Heart left ventricle (tissue), 16 donors: ENCODE results near the gene UMODL1. TPM values are rescaled to one million over a fixed set of nuclear protein-coding genes. Genes with fewer than 3 reads are reported as not detected.

Source experiments
- ATAC-seq, 4 donors: fragments of 200-7000 bp; cut with Tn5 transposase; one replicate each; pipeline ENCODE4 v1.9.1; 2020 to 2022; ENCODE audit warnings: moderate library complexity in 4 of 4, mild to moderate bottlenecking in 3 of 4, moderate number of reproducible peaks in 1 of 4
- DNase-seq, 5 donors: peaks; one replicate each; pipeline ENCODE4 v3.0.0-alpha.2; 2020
- H3K27ac ChIP-seq, 12 donors: fragments of 200-600 bp; sonication (generic) in 4 of 12; one replicate each; pipeline versions ENCODE4 v1.5.0 to v1.8.0; 2016 to 2022; ENCODE audit warnings: mild to moderate bottlenecking in 2 of 12
- H3K27me3 ChIP-seq, 9 donors: fragments of 200-600 bp; sonication (generic) in 2 of 9; one replicate each; pipeline versions ENCODE4 v1.5.1 to v1.8.0; 2016 to 2022; ENCODE audit warnings: mild to moderate bottlenecking in 3 of 9
- H3K36me3 ChIP-seq, 9 donors: fragments of 200-600 bp; sonication (generic) in 2 of 9; one replicate each; pipeline versions ENCODE4 v1.5.0 to v1.8.0; 2018 to 2022; ENCODE audit warnings: mild to moderate bottlenecking in 2 of 9
- H3K4me1 ChIP-seq, 12 donors: fragments of 200-600 bp; sonication (generic) in 4 of 12; one replicate each; pipeline versions ENCODE4 v1.5.0 to v1.8.0; 2016 to 2022; ENCODE audit warnings: mild to moderate bottlenecking in 3 of 12
- H3K4me3 ChIP-seq, 12 donors: fragments of 200-600 bp; sonication (generic) in 4 of 12; one replicate each; pipeline versions ENCODE4 v1.5.0 to v1.8.0; 2017 to 2022; ENCODE audit warnings: mild to moderate bottlenecking in 9 of 12, moderate library complexity in 4 of 12
- H3K9me3 ChIP-seq, 12 donors: fragments of 200-600 bp; sonication (generic) in 4 of 12; one replicate each; pipeline versions ENCODE4 v1.5.0 to v1.8.0; 2016 to 2022; ENCODE audit warnings: mild to moderate bottlenecking in 1 of 12
- POLR2A ChIP-seq, 2 donors: fragments of 450-650 bp; IDR thresholded peaks; one replicate each; pipeline ENCODE4 v1.6.1; 2017; ENCODE audit warnings: antibody characterized with exemption in 2 of 2, mild to moderate bottlenecking in 2 of 2, moderate library complexity in 2 of 2
- WGBS, 4 donors: extraction: QIAGEN DNeasy Blood & Tissue Kit in 2 of 4; methylation state at CpG; one replicate each; pipeline versions ENCODE4 v1.1.5 to v1.1.7; 2013 to 2018; 5-methylcytosine and 5-hydroxymethylcytosine counted together
- intact Hi-C, 10 donors: fragments of 100-400 bp; cut with DNase I; formaldehyde crosslinking; loops; one replicate each; pipeline versions ENCODE4 v1.11.1 to v1.14.2; 2022
- polyA plus RNA-seq, 2 donors: library from polyadenylated mRNA; stranded (reverse); fragments of 200-250 nt; gene quantifications; one replicate each; pipeline ENCODE4 v1.2.3, GENCODE V29; 2013
- total RNA-seq, 9 donors: library from RNA; depleted of rRNA in 2 of 9; stranded (reverse); fragments of >200 nt in 2 of 9; fragmentation: NEBNext Ultra II Directional in 3 of 9; extraction: Animal tissue kit (Norgen Biotek cat#: 25700) in 3 of 9; gene quantifications; one replicate each; pipeline versions ENCODE4 v1.1.0 to v1.2.4, GENCODE V29; 2016 to 2023
- TF ChIP-seq, protein P1 (sequence below), 12 donors: fragments of 200-600 bp; sonication (generic) in 4 of 12; IDR thresholded peaks; one replicate each; pipeline versions ENCODE4 v1.5.0 to v1.8.0; 2018 to 2022; ENCODE audit warnings: antibody characterized with exemption in 12 of 12, mild to moderate bottlenecking in 5 of 12
- donor health status: ischemic (EF 13 %, LVEDD 7.1; RV severe dilation, severe dysfunction).
- donor health status: healthy with polysubstance abuse.
- donor health status: DM: no; HTN: yes; CAD: no.
- donor health status: DM: no; HTN: no; CAD: no.
- donor health status: ischemic (EF 25% LVEDD 6.9; RV normal size, moderate dysfunction).
- donor health status: ischemic (EF 25% LVEDD 5.7; RV mildly dilated, moderate dysfunction).
- donor health status: healthy.
- donor health status: DM: yes; HTN: yes; CAD: no.
- donor health status: ischemic (EF 35%, LVEDD 5.7; RV mildly dilated, moderate dysfunction).
- donor health status: nonischemic (EF 11% LVEDD 7.7; RV severe dilation, severe dysfunction).
- donor health status: DM: yes; HTN: yes; CAD: no.
- donor health status: PGD.
- donor health status: ischemic (EF 29% LVEDD 5.4; RV normal size, mild dysfunction).
- donor health status: nonischemic (EF 23%, LVEDD 6.1; RV moderate dilation, normal function).

Gene UMODL1
- total and polyA plus RNA-seq, 11 donors = 0.07 to 0.19 TPM; not detected in 9

DNA sequence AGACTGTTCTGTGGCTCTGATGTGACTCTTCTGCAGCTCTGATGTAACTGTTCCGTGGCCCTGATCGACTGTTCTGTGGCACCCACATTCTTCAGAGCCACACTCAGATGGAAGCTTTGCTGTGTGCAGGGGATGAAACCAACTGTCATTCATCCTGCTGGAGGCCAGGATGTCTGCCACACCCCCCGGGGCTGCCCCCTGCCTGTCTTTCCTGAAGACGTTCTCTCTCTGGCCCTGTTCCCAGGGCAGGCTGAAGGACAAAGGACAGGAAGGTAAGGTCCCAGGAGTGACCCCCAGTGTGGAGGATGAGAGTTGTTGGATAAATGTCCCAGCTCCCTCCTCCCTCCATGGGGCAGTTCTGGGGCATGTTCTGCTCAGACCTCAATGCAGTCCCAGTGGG is 29.4 kb upstream of the UMODL1 start:
- H3K4me1 ChIP-seq = peaks cover 0 to 18% (median 2%) of the 10 kb centered on the region in 12 donors
- no peak overlapping the region for H3K27ac ChIP-seq
- ATAC-seq = no peak
- intact Hi-C loops = loop anchor here in 1 of 10 donors (10.0 kb wide), 1 partner anchor 63 kb away; no protein-coding TSS in a partner anchor
- H3K36me3 ChIP-seq = no peaks in the 10 kb centered on the region
- no peaks in the 10 kb centered on the region for H3K27me3 ChIP-seq
- no peak overlapping the region for H3K4me3 ChIP-seq
- TF ChIP-seq, protein P1, sequence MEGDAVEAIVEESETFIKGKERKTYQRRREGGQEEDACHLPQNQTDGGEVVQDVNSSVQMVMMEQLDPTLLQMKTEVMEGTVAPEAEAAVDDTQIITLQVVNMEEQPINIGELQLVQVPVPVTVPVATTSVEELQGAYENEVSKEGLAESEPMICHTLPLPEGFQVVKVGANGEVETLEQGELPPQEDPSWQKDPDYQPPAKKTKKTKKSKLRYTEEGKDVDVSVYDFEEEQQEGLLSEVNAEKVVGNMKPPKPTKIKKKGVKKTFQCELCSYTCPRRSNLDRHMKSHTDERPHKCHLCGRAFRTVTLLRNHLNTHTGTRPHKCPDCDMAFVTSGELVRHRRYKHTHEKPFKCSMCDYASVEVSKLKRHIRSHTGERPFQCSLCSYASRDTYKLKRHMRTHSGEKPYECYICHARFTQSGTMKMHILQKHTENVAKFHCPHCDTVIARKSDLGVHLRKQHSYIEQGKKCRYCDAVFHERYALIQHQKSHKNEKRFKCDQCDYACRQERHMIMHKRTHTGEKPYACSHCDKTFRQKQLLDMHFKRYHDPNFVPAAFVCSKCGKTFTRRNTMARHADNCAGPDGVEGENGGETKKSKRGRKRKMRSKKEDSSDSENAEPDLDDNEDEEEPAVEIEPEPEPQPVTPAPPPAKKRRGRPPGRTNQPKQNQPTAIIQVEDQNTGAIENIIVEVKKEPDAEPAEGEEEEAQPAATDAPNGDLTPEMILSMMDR (IDR thresholded peaks at IDR 0.05) = no peak
- no peak for TF ChIP-seq POLR2A (IDR thresholded peaks at IDR 0.05)
- H3K9me3 ChIP-seq = no peaks in the 10 kb centered on the region
- 45 to 55% (median 49%) methylated on average over 3 to 4 of the region's 4 CpGs for WGBS, 4 donors
- no peak for DNase-seq

DNA sequence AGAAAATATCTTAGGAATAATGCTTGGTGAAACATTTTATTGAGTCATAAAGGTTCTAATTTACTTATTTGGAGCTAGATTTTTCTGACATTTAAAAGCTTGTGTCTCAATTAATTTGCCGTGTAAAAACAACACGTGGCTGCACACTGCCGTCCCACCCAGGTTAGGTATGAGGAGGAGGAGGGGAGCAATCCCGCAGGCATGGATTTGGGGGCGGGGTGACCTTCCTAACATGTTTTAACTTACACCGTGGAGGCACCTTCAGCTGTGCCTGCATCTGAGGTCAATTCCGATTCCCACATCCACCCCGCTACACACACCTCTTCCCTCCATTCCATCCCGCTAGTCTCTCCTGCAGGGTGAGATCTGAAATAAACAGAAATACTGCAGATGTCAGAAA is 28.5 kb upstream of the UMODL1 start:
- DNase-seq (no peak), ATAC-seq (no peak)
- TF ChIP-seq, protein P1 (IDR thresholded peaks at IDR 0.05) = no peak
- TF ChIP-seq POLR2A (IDR thresholded peaks at IDR 0.05) = no peak
- no peak overlapping the region for H3K4me3 ChIP-seq
- intact Hi-C loops = loop anchor here in 1 of 10 donors (10.0 kb wide), 1 partner anchor 62 kb away; no protein-coding TSS in a partner anchor
- WGBS, 4 donors = 83 to 87% (median 85%) methylated on average over 9 of the region's 9 CpGs
- no peaks in the 10 kb centered on the region for H3K27me3 ChIP-seq
- H3K4me1 ChIP-seq = peaks cover 0 to 23% (median 2%) of the 10 kb centered on the region in 12 donors
- no peak overlapping the region for H3K27ac ChIP-seq
- H3K9me3 ChIP-seq = no peaks in the 10 kb centered on the region
- no peaks in the 10 kb centered on the region for H3K36me3 ChIP-seq

DNA sequence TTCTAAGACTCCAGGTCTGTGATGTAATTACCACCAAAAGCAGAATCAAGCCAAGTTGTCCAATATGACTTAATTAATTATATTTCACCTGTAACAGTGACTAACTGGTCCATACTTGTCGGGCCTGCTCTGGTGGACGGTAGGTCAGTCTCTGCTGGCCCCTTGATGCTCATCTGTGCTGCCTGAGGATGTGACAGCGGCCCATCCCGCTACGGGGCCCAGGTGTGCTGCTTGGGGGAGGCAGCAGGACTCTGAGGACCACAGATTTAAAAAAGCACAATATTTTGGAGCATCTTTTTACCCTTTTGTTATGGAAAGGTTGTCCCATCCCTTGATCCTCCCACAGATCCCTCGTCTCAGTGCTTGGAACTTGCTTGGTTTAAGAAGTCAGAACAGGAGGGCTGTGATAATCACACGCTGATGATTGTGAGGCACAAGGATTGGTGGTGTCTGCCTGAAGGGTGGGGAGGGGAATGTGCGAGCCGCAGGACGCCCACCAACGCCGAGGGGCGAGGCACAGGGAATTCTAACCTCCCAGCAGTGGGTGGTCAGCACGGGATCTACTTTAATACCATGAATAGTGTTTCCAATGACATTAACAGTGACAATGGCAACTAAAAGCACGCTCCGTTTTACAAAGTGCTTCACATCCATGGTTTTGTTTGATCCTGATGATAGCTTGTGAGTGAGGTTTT is 27.8 kb upstream of the UMODL1 start:
- intact Hi-C loops = loop anchor here in 1 of 10 donors (10.0 kb wide), 1 partner anchor 61 kb away; no protein-coding TSS in a partner anchor
- ATAC-seq = no peak

DNA sequence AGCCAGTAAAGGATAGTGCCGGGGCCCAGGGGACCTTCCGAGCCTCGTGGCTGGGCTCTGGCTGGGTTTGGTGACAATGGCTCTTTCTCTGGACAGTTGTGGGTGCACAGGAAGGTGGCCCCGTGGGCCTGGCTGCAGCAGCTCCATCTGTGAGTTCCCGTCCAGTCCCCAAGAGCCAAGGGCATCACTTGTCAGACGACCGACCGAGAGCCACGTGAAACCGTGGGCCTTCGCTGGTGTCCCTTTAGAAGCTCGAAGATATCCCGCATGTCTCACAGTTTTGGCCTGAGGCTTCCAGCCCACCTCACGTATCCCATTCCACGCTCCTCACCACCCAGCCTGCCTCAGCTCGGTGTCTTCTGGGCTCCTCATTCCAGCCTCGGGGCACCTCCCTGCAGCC is 27.2 kb upstream of the UMODL1 start:
- H3K27ac ChIP-seq = no peak overlapping the region
- H3K36me3 ChIP-seq = no peaks in the 10 kb centered on the region
- peaks cover 0 to 36% (median 5%) of the 10 kb centered on the region in 12 donors for H3K4me1 ChIP-seq
- intact Hi-C loops = loop anchor here in 1 of 10 donors (10.0 kb wide), 1 partner anchor 61 kb away; no protein-coding TSS in a partner anchor
- no peaks in the 10 kb centered on the region for H3K27me3 ChIP-seq
- TF ChIP-seq POLR2A (IDR thresholded peaks at IDR 0.05) = no peak
- TF ChIP-seq, protein P1 (IDR thresholded peaks at IDR 0.05) = no peak
- H3K9me3 ChIP-seq = no peaks in the 10 kb centered on the region
- no peak overlapping the region for H3K4me3 ChIP-seq
- WGBS, 4 donors = 90 to 93% (median 92%) methylated on average over 17 of the region's 17 CpGs
- ATAC-seq = no peak
- peak in 1 of 5 donors; percentile 10 for DNase-seq

More for the DNA sequence above, 27.8 kb upstream of the UMODL1 start:
- H3K36me3 ChIP-seq = no peaks in the 10 kb centered on the region
- no peaks in the 10 kb centered on the region for H3K27me3 ChIP-seq
- TF ChIP-seq POLR2A (IDR thresholded peaks at IDR 0.05) = no peak
- no peak overlapping the region for H3K27ac ChIP-seq
- peaks cover 0 to 30% (median 4%) of the 10 kb centered on the region in 12 donors for H3K4me1 ChIP-seq
- DNase-seq = no peak
- no peak overlapping the region for H3K4me3 ChIP-seq
- H3K9me3 ChIP-seq = no peaks in the 10 kb centered on the region
- WGBS, 4 donors = 85 to 94% (median 88%) methylated on average over 13 to 16 of the region's 16 CpGs
